ENCODE measurements around the gene SWSAP1. TPM values are rescaled to one million over a fixed set of nuclear protein-coding genes. Genes with fewer than 3 reads are reported as not detected.
A peak's percentile ranks its signal among the peaks of the same experiment; 100 is the strongest.

SWSAP1 gene
- polyA plus RNA-seq, 3 donors, result 5.9 to 11.5 (median 8.7) TPM

DNA sequence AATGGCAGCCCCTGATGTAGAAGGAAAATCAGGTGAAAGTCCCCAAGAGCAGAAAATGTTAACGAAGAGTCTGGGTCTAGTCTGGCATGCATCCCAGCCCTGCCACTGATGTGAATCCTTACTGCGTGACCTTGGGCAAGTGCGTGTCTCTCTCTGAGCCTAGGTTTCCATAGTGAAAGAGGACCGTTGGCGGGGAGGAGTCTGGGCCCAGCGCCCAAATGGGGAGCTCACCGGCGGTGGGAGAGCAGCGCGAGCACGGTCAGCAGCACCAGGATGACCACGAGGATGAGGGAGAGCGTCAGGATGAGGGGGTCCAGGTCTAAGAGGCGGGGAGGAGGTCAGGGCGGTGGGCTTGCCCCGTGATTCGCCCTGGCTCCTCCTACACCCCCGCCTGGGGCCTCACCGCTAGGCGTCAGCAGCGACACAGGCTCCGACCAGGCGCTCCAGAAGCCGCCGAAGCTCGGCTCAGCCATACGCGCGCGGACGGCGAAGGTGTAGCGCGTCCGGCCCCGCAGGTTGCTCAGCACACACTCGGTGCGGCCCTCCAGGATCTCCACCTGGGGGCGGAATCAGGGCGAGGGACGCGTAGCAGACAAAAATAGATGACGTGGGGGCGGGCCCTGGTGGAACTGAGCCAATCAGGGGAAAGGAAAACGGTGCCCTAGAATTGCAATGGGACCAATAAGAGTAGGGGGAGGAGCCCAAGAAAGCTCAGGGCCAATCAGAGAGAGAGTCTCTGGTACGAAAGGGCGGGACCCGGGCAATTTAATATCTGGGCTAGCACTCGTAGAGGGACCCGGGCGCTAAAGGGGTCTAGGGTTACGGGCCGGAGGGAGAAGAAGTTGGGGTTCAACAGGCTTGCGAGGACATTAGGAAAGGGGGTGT is 6.4 kb downstream of the SWSAP1 start:
- Histone ChIP-seq H3K36me3 (replicated peaks in 1 of 2; ENCODE audit: control insufficient read depth in 1 of 2, insufficient read depth in 2 of 2, low read length in 2 of 2) (no peaks in the 10 kb centered on the region), H4K20me1 (ENCODE audit: insufficient read depth, low read length) (no peaks in the 10 kb centered on the region), H3K4me1 (ENCODE audit: control insufficient read depth in 1 of 2, insufficient read depth in 2 of 2, low read length in 2 of 2) (peaks cover 69 to 89% of the 10 kb centered on the region in 2 donors), H3K27ac (ENCODE audit: low read depth in 1 of 2, low read length in 2 of 2) (peak overlapping the region; percentile 81 to 95), H3K4me3 (replicated peaks in 1 of 3; ENCODE audit: low read depth in 2 of 3, low read length in 3 of 3) (peak overlapping the region; percentile 68 to 87 (median 72)), H3K4me2 (replicated peaks; ENCODE audit: extremely low read depth, low read length, poor library complexity, severe bottlenecking) (peak overlapping the region; percentile 92), H3K9me3 (replicated peaks in 1 of 2; ENCODE audit: control insufficient read depth in 1 of 2, insufficient read depth in 1 of 2, low read length in 2 of 2) (no peaks in the 10 kb centered on the region), H3K79me2 (ENCODE audit: insufficient read depth, low read length) (peaks cover 46% of the 10 kb centered on the region), H2AFZ (ENCODE audit: insufficient read depth, low read depth, low read length, poor library complexity, severe bottlenecking) (peak overlapping the region; percentile 80), H3K27me3 (ENCODE audit: control insufficient read depth in 2 of 2, insufficient read depth in 2 of 2, low read length in 2 of 2) (peaks cover 0 to 19% of the 10 kb centered on the region in 2 donors), H3K9ac (ENCODE audit: insufficient read depth, low read length, poor library complexity, severe bottlenecking) (peak overlapping the region; percentile 83)
- H3K4me1 Mint-ChIP-seq, result peaks cover 57% of the 10 kb centered on the region
- H3K27ac Mint-ChIP-seq, result peak overlapping the region; percentile 97 to 100 (median 99)
- under 1% methylated on average over 54 of the region's 54 CpGs for WGBS (ENCODE audit: insufficient coverage)
- peak; percentile 91 to 95 (median 92) for DNase-seq
- peaks cover 16 to 28% (median 21%) of the 10 kb centered on the region in 3 donors for H3K27me3 Mint-ChIP-seq (ENCODE audit: low read depth in 3 of 3)
- peaks cover 7 to 15% of the 10 kb centered on the region in 2 donors for H3K36me3 Mint-ChIP-seq
- H3K9me3 Mint-ChIP-seq, result peaks cover 0 to 4% (median 0%) of the 10 kb centered on the region in 7 donors
- intact Hi-C loops (cut with micrococcal nuclease), result loop anchor here (5.0 kb wide), 2 partner anchors 41 to 89 kb away; no protein-coding TSS in a partner anchor
- peak overlapping the region; percentile 92 to 100 for H3K4me3 Mint-ChIP-seq
- TF ChIP-seq, protein P1, sequence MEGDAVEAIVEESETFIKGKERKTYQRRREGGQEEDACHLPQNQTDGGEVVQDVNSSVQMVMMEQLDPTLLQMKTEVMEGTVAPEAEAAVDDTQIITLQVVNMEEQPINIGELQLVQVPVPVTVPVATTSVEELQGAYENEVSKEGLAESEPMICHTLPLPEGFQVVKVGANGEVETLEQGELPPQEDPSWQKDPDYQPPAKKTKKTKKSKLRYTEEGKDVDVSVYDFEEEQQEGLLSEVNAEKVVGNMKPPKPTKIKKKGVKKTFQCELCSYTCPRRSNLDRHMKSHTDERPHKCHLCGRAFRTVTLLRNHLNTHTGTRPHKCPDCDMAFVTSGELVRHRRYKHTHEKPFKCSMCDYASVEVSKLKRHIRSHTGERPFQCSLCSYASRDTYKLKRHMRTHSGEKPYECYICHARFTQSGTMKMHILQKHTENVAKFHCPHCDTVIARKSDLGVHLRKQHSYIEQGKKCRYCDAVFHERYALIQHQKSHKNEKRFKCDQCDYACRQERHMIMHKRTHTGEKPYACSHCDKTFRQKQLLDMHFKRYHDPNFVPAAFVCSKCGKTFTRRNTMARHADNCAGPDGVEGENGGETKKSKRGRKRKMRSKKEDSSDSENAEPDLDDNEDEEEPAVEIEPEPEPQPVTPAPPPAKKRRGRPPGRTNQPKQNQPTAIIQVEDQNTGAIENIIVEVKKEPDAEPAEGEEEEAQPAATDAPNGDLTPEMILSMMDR (IDR thresholded peaks at IDR 0.05), result peak; percentile 80

DNA sequence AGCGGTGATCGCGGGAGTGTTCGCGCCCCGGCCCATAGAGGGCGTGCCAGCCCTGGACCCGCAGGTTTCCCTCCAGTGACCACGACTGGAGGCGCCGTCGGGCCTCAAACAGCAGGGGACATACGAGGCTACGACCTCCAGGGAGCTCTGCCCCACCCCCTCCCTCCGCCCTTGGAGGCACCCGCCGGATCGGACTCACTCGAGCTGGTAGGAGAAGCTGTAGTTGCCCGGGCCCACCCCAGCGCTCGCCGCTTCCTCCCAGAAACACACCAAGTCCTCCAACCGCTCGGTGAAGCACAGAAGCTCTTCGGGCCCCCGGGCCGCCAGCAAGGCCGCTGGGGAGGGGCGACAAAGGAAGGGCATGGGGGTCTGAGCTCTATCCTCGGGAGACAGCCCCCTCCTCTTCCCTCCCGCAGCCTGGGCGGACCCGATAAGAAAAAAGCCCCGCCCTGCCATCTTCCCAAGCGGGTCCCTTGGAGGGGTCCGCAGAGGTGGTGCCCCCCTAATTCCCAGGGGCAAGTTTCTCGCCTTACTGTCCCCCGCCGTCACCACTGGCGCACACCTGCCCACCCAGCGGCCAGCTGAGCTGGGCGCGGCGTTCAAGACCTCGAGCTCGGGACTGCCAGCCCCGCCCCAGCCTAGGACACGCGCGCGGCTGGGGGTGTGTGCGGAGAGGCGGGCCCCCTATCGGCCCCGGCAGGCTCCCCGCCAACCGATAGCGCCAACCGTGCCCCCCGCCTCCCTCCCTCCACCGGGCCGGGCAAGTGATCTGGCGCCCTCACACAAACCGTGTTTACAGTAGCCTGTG is 8.6 kb downstream of the SWSAP1 start:
- Histone ChIP-seq H3K4me1 (ENCODE audit: control insufficient read depth in 1 of 2, insufficient read depth in 2 of 2, low read length in 2 of 2) (peaks cover 62 to 82% of the 10 kb centered on the region in 2 donors), H3K27me3 (ENCODE audit: control insufficient read depth in 2 of 2, insufficient read depth in 2 of 2, low read length in 2 of 2) (peaks cover 0 to 19% of the 10 kb centered on the region in 2 donors), H4K20me1 (ENCODE audit: insufficient read depth, low read length) (no peaks in the 10 kb centered on the region), H3K4me3 (replicated peaks in 1 of 3; ENCODE audit: low read depth in 2 of 3, low read length in 3 of 3) (peak overlapping the region; percentile 3 to 87 (median 37)), H3K36me3 (replicated peaks in 1 of 2; ENCODE audit: control insufficient read depth in 1 of 2, insufficient read depth in 2 of 2, low read length in 2 of 2) (no peaks in the 10 kb centered on the region), H3K79me2 (ENCODE audit: insufficient read depth, low read length) (peaks cover 28% of the 10 kb centered on the region), H2AFZ (ENCODE audit: insufficient read depth, low read depth, low read length, poor library complexity, severe bottlenecking) (peak overlapping the region; percentile 82), H3K27ac (ENCODE audit: low read depth in 1 of 2, low read length in 2 of 2) (no peak overlapping the region), H3K4me2 (replicated peaks; ENCODE audit: extremely low read depth, low read length, poor library complexity, severe bottlenecking) (peak overlapping the region; percentile 82), H3K9me3 (replicated peaks in 1 of 2; ENCODE audit: control insufficient read depth in 1 of 2, insufficient read depth in 1 of 2, low read length in 2 of 2) (no peaks in the 10 kb centered on the region), H3K9ac (ENCODE audit: insufficient read depth, low read length, poor library complexity, severe bottlenecking) (peak overlapping the region; percentile 56)
- Mint-ChIP-seq H3K9me3 (peaks cover 0 to 5% (median 0%) of the 10 kb centered on the region in 7 donors), H3K36me3 (peaks cover 2 to 7% of the 10 kb centered on the region in 2 donors), H3K27ac (peak overlapping the region in 6 of 7 donors; percentile 64 to 100 (median 88)), H3K4me1 (peaks cover 66% of the 10 kb centered on the region), H3K4me3 (peak overlapping the region; percentile 69 to 80), H3K27me3 (ENCODE audit: low read depth in 3 of 3) (peaks cover 16 to 28% (median 22%) of the 10 kb centered on the region in 3 donors)
- peak; percentile 46 to 57 (median 50) for DNase-seq
- 0% methylated on average over 35 of the region's 65 CpGs for WGBS (ENCODE audit: insufficient coverage)
- intact Hi-C loops (cut with micrococcal nuclease), result loop anchor here (2.0 to 5.0 kb wide), 3 partner anchors 39 to 91 kb away; partner anchors contain the start of genes ODAD3 (in 1 of the 2) and PRKCSH (in 1 of the 2)
- TF ChIP-seq, protein P1 (IDR thresholded peaks at IDR 0.05), result peak; percentile 63

All from CD14-positive monocyte (primary cell).